Gastroesophageal sphincter (tissue), 4 donors: ENCODE data around the gene BOK. TPM values are rescaled to one million over a fixed set of nuclear protein-coding genes. Genes with fewer than 3 reads are reported as not detected.
A peak's percentile ranks its signal among the peaks of the same experiment; 100 is the strongest.

Source experiments
- ATAC-seq: fragments of 150-250 bp; one replicate; pipeline ENCODE4 v1.9.1; 2016; ENCODE audit warnings: mild to moderate bottlenecking, moderate library complexity
- H3K27ac ChIP-seq, 4 donors: fragments of 200-600 bp; sonication (generic) in 3 of 4; 1 replicate in 3 of 4; 2 replicates in 1 of 4; pipeline ENCODE4 v1.5.1; 2016 to 2019
- H3K27me3 ChIP-seq: fragments of 200-600 bp; sonication (generic); one replicate; pipeline ENCODE4 v1.5.1; 2019
- H3K36me3 ChIP-seq, 2 donors: fragments of 200-600 bp; sonication (generic); one replicate each; pipeline ENCODE4 v1.5.1; 2019; ENCODE audit warnings: control low read depth in 1 of 2
- H3K4me1 ChIP-seq, 3 donors: fragments of 200-600 bp; sonication (generic); 1 replicate in 2 of 3; 2 replicates in 1 of 3; pipeline ENCODE4 v1.5.1; 2016 to 2019; ENCODE audit warnings: control low read depth in 2 of 3
- H3K4me3 ChIP-seq, 2 donors: fragments of 200-600 bp; sonication (generic); one replicate each; pipeline ENCODE4 v1.5.1; 2019; ENCODE audit warnings: mild to moderate bottlenecking in 1 of 2, moderate library complexity in 1 of 2
- H3K9me3 ChIP-seq, 3 donors: fragments of 200-600 bp; sonication (generic); one replicate each; pipeline ENCODE4 v1.5.1; 2017 to 2019; ENCODE audit warnings: control low read depth in 2 of 3
- EP300 ChIP-seq: sonication (generic); formaldehyde crosslinking; IDR thresholded peaks from one replicate; pipeline ENCODE4 v1.6.1; 2017; ENCODE audit warnings: antibody characterized with exemption, mild to moderate bottlenecking
- POLR2A ChIP-seq, 2 donors: fragments of 450-650 bp; IDR thresholded peaks; one replicate each; pipeline ENCODE4 v1.6.1; 2017; ENCODE audit warnings: antibody characterized with exemption in 2 of 2, mild to moderate bottlenecking in 2 of 2, moderate library complexity in 1 of 2
- POLR2AphosphoS5 ChIP-seq: sonication (generic); formaldehyde crosslinking; IDR thresholded peaks from one replicate; pipeline ENCODE4 v1.6.1; 2017; ENCODE audit warnings: antibody characterized with exemption
- WGBS, 2 donors: methylation state at CpG; one replicate each; pipeline ENCODE4 v1.1.5; 2018; ENCODE audit warnings: low coverage in 1 of 2; 5-methylcytosine and 5-hydroxymethylcytosine counted together
- total RNA-seq, 4 donors: library from RNA; depleted of rRNA; stranded (reverse); fragments of >200 nt; gene quantifications; one replicate each; pipeline ENCODE4 v1.1.0, GENCODE V29; 2016
- TF ChIP-seq, protein P1 (sequence below), 4 experiments: fragments of 200-600 bp in 2 of 4; fragments of 450-650 bp in 2 of 4; sonication (generic) in 1 of 4; IDR thresholded peaks; one replicate each; pipeline ENCODE4 v1.5.1; 2017 to 2019; ENCODE audit warnings: antibody characterized with exemption in 4 of 4, mild to moderate bottlenecking in 2 of 4, moderate library complexity in 2 of 4

BOK gene, protein sequence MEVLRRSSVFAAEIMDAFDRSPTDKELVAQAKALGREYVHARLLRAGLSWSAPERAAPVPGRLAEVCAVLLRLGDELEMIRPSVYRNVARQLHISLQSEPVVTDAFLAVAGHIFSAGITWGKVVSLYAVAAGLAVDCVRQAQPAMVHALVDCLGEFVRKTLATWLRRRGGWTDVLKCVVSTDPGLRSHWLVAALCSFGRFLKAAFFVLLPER
- 100 to 1,000 TPM in 1 of 4 donors, 10 to 100 TPM in 3; 46.0 to 128 (median 66.3) TPM for total RNA-seq

- Histone ChIP-seq H3K27me3 (peaks cover 7% of the 10 kb centered on the region), H3K27ac (peak within 1 kb of the TSS; percentile 50 to 90 (median 80)), H3K4me3 (peak within 1 kb of the TSS; percentile 53 to 84), H3K9me3 (peaks cover 0 to 14% (median 0%) of the 10 kb centered on the region in 3 donors), H3K4me1 (peaks cover 0 to 58% (median 36%) of the 10 kb centered on the region in 3 donors), H3K36me3 (peaks cover 0 to 16% of the 10 kb centered on the region in 2 donors)
- TF ChIP-seq, protein P1, sequence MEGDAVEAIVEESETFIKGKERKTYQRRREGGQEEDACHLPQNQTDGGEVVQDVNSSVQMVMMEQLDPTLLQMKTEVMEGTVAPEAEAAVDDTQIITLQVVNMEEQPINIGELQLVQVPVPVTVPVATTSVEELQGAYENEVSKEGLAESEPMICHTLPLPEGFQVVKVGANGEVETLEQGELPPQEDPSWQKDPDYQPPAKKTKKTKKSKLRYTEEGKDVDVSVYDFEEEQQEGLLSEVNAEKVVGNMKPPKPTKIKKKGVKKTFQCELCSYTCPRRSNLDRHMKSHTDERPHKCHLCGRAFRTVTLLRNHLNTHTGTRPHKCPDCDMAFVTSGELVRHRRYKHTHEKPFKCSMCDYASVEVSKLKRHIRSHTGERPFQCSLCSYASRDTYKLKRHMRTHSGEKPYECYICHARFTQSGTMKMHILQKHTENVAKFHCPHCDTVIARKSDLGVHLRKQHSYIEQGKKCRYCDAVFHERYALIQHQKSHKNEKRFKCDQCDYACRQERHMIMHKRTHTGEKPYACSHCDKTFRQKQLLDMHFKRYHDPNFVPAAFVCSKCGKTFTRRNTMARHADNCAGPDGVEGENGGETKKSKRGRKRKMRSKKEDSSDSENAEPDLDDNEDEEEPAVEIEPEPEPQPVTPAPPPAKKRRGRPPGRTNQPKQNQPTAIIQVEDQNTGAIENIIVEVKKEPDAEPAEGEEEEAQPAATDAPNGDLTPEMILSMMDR (IDR thresholded peaks at IDR 0.05) = peak in 1 of 4 experiments; percentile 6
- TF ChIP-seq POLR2AphosphoS5 (peak; percentile 61), POLR2A (IDR thresholded peaks at IDR 0.05) (peak in 1 of 2 donors; percentile 9), EP300 (no peak)
- peak; percentile 75 for ATAC-seq
- WGBS, 2 donors = no CpG with 5 or more reads among the region's 98 CpGs
These were observed at the start of gene BOK for GRCh38 chr2:241558532-241559322. BOK (plus strand) TSS chr2:241558745; CDS start chr2:241559484, 739 bp downstream.

GRCh38 chr2:241509155-241509784 lies 49.3 kb upstream of the BOK start:
- peak overlapping the region; percentile 15 to 93 (median 88) for H3K27ac ChIP-seq
- no peak for ATAC-seq
- peak overlapping the region; percentile 89 to 100 for H3K4me3 ChIP-seq
- H3K27me3 ChIP-seq = no peaks in the 10 kb centered on the region
- H3K9me3 ChIP-seq = no peaks in the 10 kb centered on the region
- TF ChIP-seq POLR2AphosphoS5 = no peak
- TF ChIP-seq, protein P1 (IDR thresholded peaks at IDR 0.05) = no peak
- TF ChIP-seq EP300 = no peak
- no peak for TF ChIP-seq POLR2A (IDR thresholded peaks at IDR 0.05)
- 27 to 28% methylated on average over 9 of the region's 24 CpGs for WGBS, 2 donors
- H3K4me1 ChIP-seq = peaks cover 0 to 47% (median 35%) of the 10 kb centered on the region in 3 donors
- H3K36me3 ChIP-seq = peaks cover 0 to 2% of the 10 kb centered on the region in 2 donors

DNA sequence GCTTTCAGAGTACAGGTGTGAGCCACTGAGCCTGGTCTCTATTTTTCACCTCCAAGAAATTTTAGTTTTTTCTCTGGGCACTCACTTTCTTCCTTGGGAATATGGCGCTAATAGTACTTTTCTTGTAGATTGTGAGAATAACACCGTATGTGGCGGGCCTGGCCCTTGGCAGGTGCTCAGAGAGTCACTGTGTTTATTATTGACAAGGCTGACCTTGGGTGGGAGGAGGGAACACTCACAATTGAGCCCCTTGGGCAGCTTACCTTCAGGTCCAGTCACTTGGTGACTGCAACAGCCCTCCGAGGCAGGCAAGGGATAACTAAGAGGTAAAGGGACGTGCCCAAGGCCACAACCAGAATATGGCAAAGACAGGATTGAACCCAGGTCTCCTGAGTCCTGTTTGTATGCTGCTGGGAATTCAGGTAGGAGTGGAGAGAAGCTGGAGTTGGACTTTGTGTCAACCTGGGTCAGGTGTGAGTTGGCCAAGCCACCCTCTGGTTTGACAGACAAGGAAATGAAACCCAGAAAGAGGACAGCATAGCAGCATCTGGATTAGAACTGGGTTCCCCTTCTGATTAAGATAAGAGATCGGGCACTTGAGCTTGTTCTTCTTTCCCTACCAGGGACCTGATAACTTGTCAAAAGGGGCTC lies 47.3 kb upstream of the BOK start:
- H3K27ac ChIP-seq = no peak overlapping the region
- 90 to 98% methylated on average over 2 to 5 of the region's 6 CpGs for WGBS, 2 donors
- no peak overlapping the region for H3K4me3 ChIP-seq
- H3K4me1 ChIP-seq = peaks cover 0 to 32% (median 23%) of the 10 kb centered on the region in 3 donors
- TF ChIP-seq, protein P1 (IDR thresholded peaks at IDR 0.05) = no peak
- TF ChIP-seq POLR2AphosphoS5 (no peak), EP300 (no peak), POLR2A (IDR thresholded peaks at IDR 0.05) (no peak)
- H3K27me3 ChIP-seq = no peaks in the 10 kb centered on the region
- no peaks in the 10 kb centered on the region for H3K36me3 ChIP-seq
- ATAC-seq = no peak
- no peaks in the 10 kb centered on the region for H3K9me3 ChIP-seq

DNA sequence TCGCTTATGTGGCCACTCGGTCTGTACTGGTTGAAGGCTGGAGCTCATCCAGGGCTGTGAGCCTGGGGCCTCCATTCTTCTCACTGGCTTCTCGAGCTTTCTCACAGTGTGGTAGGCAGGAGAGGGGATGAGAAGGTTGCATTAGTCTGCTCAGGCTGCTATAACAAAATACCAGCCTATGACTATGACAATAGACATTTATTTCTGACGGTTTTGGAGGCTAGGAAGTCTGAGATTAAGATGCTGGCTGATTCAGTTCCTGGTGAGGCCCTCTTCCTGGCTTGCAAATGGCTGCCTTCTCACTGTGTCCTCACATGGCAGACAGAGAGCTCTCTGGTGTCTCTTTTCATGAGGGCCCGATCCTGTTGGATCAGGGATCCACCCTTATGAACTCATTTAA lies 44.0 kb upstream of the BOK start:
- no peaks in the 10 kb centered on the region for H3K9me3 ChIP-seq
- 80 to 83% methylated on average over 2 to 3 of the region's 5 CpGs for WGBS, 2 donors
- ATAC-seq = no peak

More for the DNA sequence above, 44.0 kb upstream of the BOK start:
- Histone ChIP-seq H3K27ac (no peak overlapping the region), H3K4me3 (no peak overlapping the region), H3K4me1 (peaks cover 0 to 7% (median 3%) of the 10 kb centered on the region in 3 donors), H3K27me3 (peaks cover 4% of the 10 kb centered on the region), H3K36me3 (no peaks in the 10 kb centered on the region)
- no peak for TF ChIP-seq EP300
